Spleen (tissue), 7 donors: ENCODE data around the gene CCNB3.

Experiments used
- CTCF ChIP-seq, 11 experiments: fragments of 200-600 bp in 7 of 11; fragments of 450-650 bp in 4 of 11; sonication (generic) in 4 of 11; IDR thresholded peaks in 8 of 11; conservative IDR thresholded peaks in 3 of 11; 1 replicate in 7 of 11; 2 replicates in 4 of 11; pipeline versions ENCODE4 v1.4.0 to v1.8.0; 2016 to 2021; ENCODE audit warnings: antibody characterized with exemption in 11 of 11, inconsistent platforms in 4 of 11, mild to moderate bottlenecking in 1 of 11
- POLR2AphosphoS5 ChIP-seq, 3 donors: sonication (generic); formaldehyde crosslinking; IDR thresholded peaks; one replicate each; pipeline ENCODE4 v1.5.1; 2017; ENCODE audit warnings: antibody characterized with exemption in 3 of 3
- donor health status: DM: no; HTN: no; CAD: no; lungs with moderate emphysema.
- donor health status: DM: no; HTN: no; CAD: no.
- donor health status: DM: no; HTN: no; CAD: no.

GRCh38 chrX:50167366-50167765 lies 37.2 kb upstream of the CCNB3 start:
- no peak for TF ChIP-seq CTCF (IDR thresholded peaks at IDR 0.05 in 8 of 11, conservative IDR thresholded peaks at IDR 0.05 in 3 of 11)
- no peak for TF ChIP-seq POLR2AphosphoS5 (IDR thresholded peaks at IDR 0.05)
